ENCODE results near the gene KAT6B.

KAT6B gene

GRCh38 chr10:75080554-75080953, 254.2 kb downstream of the KAT6B start:
- FAIRE-seq: no peak
- DNase-seq (ENCODE audit: insufficient read length, low spot score): no peak
- no peak for TF ChIP-seq CTCF (IDR thresholded peaks at IDR 0.05; ENCODE audit: insufficient read depth, missing control alignments)

GRCh38 chr10:75081379-75081778, 255.0 kb downstream of the KAT6B start:
- TF ChIP-seq CTCF (IDR thresholded peaks at IDR 0.05; ENCODE audit: insufficient read depth, missing control alignments): no peak
- FAIRE-seq: no peak
- DNase-seq (ENCODE audit: insufficient read length, low spot score): no peak

All from D721Med (cell line).